ENCODE measurements around the gene ANGPTL7. TPM values are rescaled to one million over a fixed set of nuclear protein-coding genes. Genes with fewer than 3 reads are reported as not detected.
A peak's percentile ranks its signal among the peaks of the same experiment; 100 is the strongest.

ANGPTL7 gene
- total RNA-seq: not detected

- Mint-ChIP-seq H3K36me3 (peaks cover 12% of the 10 kb centered on the region), H3K27ac (no peak within 1 kb of the TSS)
- DNase-seq: no peak
These were observed at the start of gene ANGPTL7 for GRCh38 chr1:11188858-11189451. Gene ANGPTL7, plus strand, starts transcription at chr1:11189355. Its CDS starts 225 bp downstream, at chr1:11189580.

GRCh38 chr1:11142618-11143391, 46.4 kb upstream of the ANGPTL7 start:
- H3K27me3 Mint-ChIP-seq: no peaks in the 10 kb centered on the region
- peaks cover 22% of the 10 kb centered on the region for H3K4me1 Mint-ChIP-seq
- H3K4me3 Mint-ChIP-seq: no peak overlapping the region
- H3K9me3 Mint-ChIP-seq: no peaks in the 10 kb centered on the region
- no peak for DNase-seq
- H3K27ac Mint-ChIP-seq: peak overlapping the region; percentile 92
- peaks cover 22% of the 10 kb centered on the region for H3K36me3 Mint-ChIP-seq

More at GRCh38 chr1:11188858-11189451, at the start of gene ANGPTL7:
- Mint-ChIP-seq H3K9me3 (no peaks in the 10 kb centered on the region), H3K27me3 (no peaks in the 10 kb centered on the region), H3K4me1 (no peaks in the 10 kb centered on the region), H3K4me3 (no peak within 1 kb of the TSS)

GRCh38 chr1:11143401-11143800, 45.8 kb upstream of the ANGPTL7 start:
- Mint-ChIP-seq H3K9me3 (no peaks in the 10 kb centered on the region), H3K36me3 (peaks cover 22% of the 10 kb centered on the region), H3K4me1 (peaks cover 22% of the 10 kb centered on the region), H3K4me3 (peak overlapping the region; percentile 12), H3K27ac (peak overlapping the region; percentile 92), H3K27me3 (no peaks in the 10 kb centered on the region)
- DNase-seq: no peak

- peak overlapping the region; percentile 42 for H3K4me3 Mint-ChIP-seq
- no peak for DNase-seq
- H3K27me3 Mint-ChIP-seq: no peaks in the 10 kb centered on the region
- no peaks in the 10 kb centered on the region for H3K9me3 Mint-ChIP-seq
- peak overlapping the region; percentile 92 for H3K27ac Mint-ChIP-seq
- peaks cover 22% of the 10 kb centered on the region for H3K4me1 Mint-ChIP-seq
- peaks cover 22% of the 10 kb centered on the region for H3K36me3 Mint-ChIP-seq
These were observed 45.2 kb upstream of the ANGPTL7 start for GRCh38 chr1:11143907-11144306.

GRCh38 chr1:11144570-11145256, 44.4 kb upstream of the ANGPTL7 start:
- Mint-ChIP-seq H3K36me3 (peaks cover 26% of the 10 kb centered on the region), H3K4me1 (peaks cover 22% of the 10 kb centered on the region), H3K27ac (peak overlapping the region; percentile 92), H3K4me3 (no peak overlapping the region), H3K9me3 (no peaks in the 10 kb centered on the region), H3K27me3 (no peaks in the 10 kb centered on the region)
- no peak for DNase-seq

GRCh38 chr1:11145741-11146140, 43.4 kb upstream of the ANGPTL7 start:
- no peaks in the 10 kb centered on the region for H3K27me3 Mint-ChIP-seq
- peaks cover 22% of the 10 kb centered on the region for H3K4me1 Mint-ChIP-seq
- no peaks in the 10 kb centered on the region for H3K9me3 Mint-ChIP-seq
- no peak for DNase-seq
- no peak overlapping the region for H3K4me3 Mint-ChIP-seq
- H3K36me3 Mint-ChIP-seq: peaks cover 26% of the 10 kb centered on the region
- H3K27ac Mint-ChIP-seq: no peak overlapping the region

- no peak for DNase-seq
- Mint-ChIP-seq H3K4me1 (peaks cover 22% of the 10 kb centered on the region), H3K36me3 (peaks cover 25% of the 10 kb centered on the region), H3K4me3 (no peak overlapping the region), H3K27ac (no peak overlapping the region), H3K9me3 (no peaks in the 10 kb centered on the region), H3K27me3 (no peaks in the 10 kb centered on the region)
These were observed 41.9 kb upstream of the ANGPTL7 start for GRCh38 chr1:11147197-11147770.

- Mint-ChIP-seq H3K9me3 (no peaks in the 10 kb centered on the region), H3K4me3 (no peak overlapping the region), H3K27me3 (no peaks in the 10 kb centered on the region), H3K4me1 (no peaks in the 10 kb centered on the region), H3K27ac (no peak overlapping the region), H3K36me3 (peaks cover 8% of the 10 kb centered on the region)
- DNase-seq: no peak
These were observed 38.8 kb upstream of the ANGPTL7 start for GRCh38 chr1:11150326-11150725.

- H3K4me3 Mint-ChIP-seq: no peak overlapping the region
- peaks cover 8% of the 10 kb centered on the region for H3K36me3 Mint-ChIP-seq
- no peak for DNase-seq
- H3K4me1 Mint-ChIP-seq: no peaks in the 10 kb centered on the region
- H3K27ac Mint-ChIP-seq: no peak overlapping the region
- H3K27me3 Mint-ChIP-seq: no peaks in the 10 kb centered on the region
- no peaks in the 10 kb centered on the region for H3K9me3 Mint-ChIP-seq
These were observed 38.0 kb upstream of the ANGPTL7 start for GRCh38 chr1:11151114-11151513.

- no peak for DNase-seq
- no peaks in the 10 kb centered on the region for H3K9me3 Mint-ChIP-seq
- H3K36me3 Mint-ChIP-seq: peaks cover 13% of the 10 kb centered on the region
- H3K4me3 Mint-ChIP-seq: no peak overlapping the region
- H3K4me1 Mint-ChIP-seq: peaks cover 4% of the 10 kb centered on the region
- H3K27ac Mint-ChIP-seq: no peak overlapping the region
- H3K27me3 Mint-ChIP-seq: no peaks in the 10 kb centered on the region
These were observed 37.1 kb upstream of the ANGPTL7 start for GRCh38 chr1:11151826-11152612.

- Mint-ChIP-seq H3K27me3 (no peaks in the 10 kb centered on the region), H3K4me1 (peaks cover 9% of the 10 kb centered on the region), H3K4me3 (no peak overlapping the region), H3K36me3 (peaks cover 11% of the 10 kb centered on the region), H3K9me3 (no peaks in the 10 kb centered on the region), H3K27ac (no peak overlapping the region)
- no peak for DNase-seq
These were observed 36.4 kb upstream of the ANGPTL7 start for GRCh38 chr1:11152755-11153154.

- Mint-ChIP-seq H3K27ac (no peak overlapping the region), H3K4me1 (peaks cover 9% of the 10 kb centered on the region), H3K36me3 (peaks cover 11% of the 10 kb centered on the region), H3K4me3 (no peak overlapping the region), H3K27me3 (no peaks in the 10 kb centered on the region), H3K9me3 (no peaks in the 10 kb centered on the region)
- no peak for DNase-seq
These were observed 36.0 kb upstream of the ANGPTL7 start for GRCh38 chr1:11153184-11153583.

GRCh38 chr1:11156441-11156840, 32.7 kb upstream of the ANGPTL7 start:
- DNase-seq: no peak
- peak overlapping the region; percentile 1 for H3K27ac Mint-ChIP-seq
- H3K27me3 Mint-ChIP-seq: no peaks in the 10 kb centered on the region
- H3K4me1 Mint-ChIP-seq: peaks cover 13% of the 10 kb centered on the region
- no peaks in the 10 kb centered on the region for H3K9me3 Mint-ChIP-seq
- H3K4me3 Mint-ChIP-seq: no peak overlapping the region
- peaks cover 7% of the 10 kb centered on the region for H3K36me3 Mint-ChIP-seq

- peaks cover 8% of the 10 kb centered on the region for H3K36me3 Mint-ChIP-seq
- DNase-seq: no peak
- peaks cover 13% of the 10 kb centered on the region for H3K4me1 Mint-ChIP-seq
- no peak overlapping the region for H3K4me3 Mint-ChIP-seq
- peak overlapping the region; percentile 1 for H3K27ac Mint-ChIP-seq
- no peaks in the 10 kb centered on the region for H3K27me3 Mint-ChIP-seq
- no peaks in the 10 kb centered on the region for H3K9me3 Mint-ChIP-seq
These were observed 32.2 kb upstream of the ANGPTL7 start for GRCh38 chr1:11156963-11157362.
